ENCODE data around the gene TOPAZ1. TPM values are rescaled to one million over a fixed set of nuclear protein-coding genes. Genes with fewer than 3 reads are reported as not detected.
"Not testable (repeated sequence)": the region's sequence is repeated elsewhere in the genome, so short reads cannot be mapped to it uniquely, and the experiment has no call there.

The TOPAZ1 gene
- total RNA-seq, 1 experiment from 2014 or later, result not detected

DNA sequence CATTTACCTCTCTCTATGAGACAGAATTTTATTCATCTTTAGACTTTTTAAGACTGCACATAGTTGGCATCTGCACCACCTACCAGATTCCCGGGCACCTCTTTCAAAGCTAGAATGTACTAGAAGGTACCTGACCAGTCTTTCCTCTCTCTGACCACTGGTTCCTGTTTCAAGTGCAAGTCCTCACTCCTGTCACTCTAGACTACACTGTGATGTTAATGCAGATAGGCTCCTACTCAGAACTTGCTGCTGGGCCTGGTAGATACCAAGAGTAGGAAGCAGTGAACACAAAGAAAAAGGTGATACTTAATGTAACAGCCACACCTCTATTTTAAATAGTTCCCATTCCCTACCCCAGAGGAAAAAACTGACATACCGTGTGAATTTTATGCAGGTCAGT lies 88.8 kb downstream of the TOPAZ1 start:
- DNase-seq (ENCODE audit: low read depth), result no peak

DNA sequence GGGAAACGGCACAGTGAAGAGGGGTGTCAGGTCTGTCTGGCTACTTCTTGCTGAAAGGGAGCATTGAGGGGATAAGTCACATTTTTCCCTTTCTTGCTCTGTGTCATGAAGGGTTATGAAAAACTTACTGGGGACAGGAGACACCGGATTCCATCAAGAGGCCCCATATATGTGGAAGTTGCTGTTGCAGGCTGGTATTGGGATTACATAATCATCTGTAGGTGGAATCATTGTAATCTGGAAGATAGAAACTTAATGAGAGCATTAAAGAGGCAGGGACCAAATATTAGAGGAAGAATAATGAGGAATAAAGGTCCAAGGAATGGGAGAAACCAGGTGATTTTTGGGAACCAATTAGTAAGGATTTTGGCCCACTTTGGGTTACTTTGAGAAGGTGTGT lies 92.6 kb downstream of the TOPAZ1 start:
- no peak for DNase-seq (ENCODE audit: low read depth)

DNA sequence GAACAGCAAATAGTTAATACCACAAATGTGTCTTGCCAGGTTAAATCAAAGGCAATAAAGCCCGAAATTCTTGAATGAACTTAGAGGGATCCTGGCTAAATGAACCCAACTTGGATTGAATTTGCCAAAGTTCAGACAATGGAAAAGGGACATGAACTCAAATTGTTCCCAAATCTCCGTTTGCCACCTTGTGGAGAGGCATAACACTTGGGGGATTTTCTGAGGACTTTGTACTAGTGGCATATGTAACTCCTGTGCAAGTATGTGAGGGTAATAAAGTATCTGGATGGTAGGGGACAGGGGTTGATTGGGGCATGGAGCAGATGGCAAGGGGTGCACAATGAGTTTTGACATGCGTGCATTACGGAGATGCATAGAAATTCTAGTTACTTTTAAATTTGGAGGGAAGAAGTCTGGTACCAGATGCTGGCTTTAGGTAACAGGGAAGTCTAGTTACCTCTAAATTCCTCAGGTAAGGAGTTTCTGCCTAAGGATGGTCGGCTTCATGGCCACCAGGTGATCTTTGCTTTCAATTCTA lies 95.6 kb downstream of the TOPAZ1 start:
- no peak for DNase-seq (ENCODE audit: low read depth)

DNA sequence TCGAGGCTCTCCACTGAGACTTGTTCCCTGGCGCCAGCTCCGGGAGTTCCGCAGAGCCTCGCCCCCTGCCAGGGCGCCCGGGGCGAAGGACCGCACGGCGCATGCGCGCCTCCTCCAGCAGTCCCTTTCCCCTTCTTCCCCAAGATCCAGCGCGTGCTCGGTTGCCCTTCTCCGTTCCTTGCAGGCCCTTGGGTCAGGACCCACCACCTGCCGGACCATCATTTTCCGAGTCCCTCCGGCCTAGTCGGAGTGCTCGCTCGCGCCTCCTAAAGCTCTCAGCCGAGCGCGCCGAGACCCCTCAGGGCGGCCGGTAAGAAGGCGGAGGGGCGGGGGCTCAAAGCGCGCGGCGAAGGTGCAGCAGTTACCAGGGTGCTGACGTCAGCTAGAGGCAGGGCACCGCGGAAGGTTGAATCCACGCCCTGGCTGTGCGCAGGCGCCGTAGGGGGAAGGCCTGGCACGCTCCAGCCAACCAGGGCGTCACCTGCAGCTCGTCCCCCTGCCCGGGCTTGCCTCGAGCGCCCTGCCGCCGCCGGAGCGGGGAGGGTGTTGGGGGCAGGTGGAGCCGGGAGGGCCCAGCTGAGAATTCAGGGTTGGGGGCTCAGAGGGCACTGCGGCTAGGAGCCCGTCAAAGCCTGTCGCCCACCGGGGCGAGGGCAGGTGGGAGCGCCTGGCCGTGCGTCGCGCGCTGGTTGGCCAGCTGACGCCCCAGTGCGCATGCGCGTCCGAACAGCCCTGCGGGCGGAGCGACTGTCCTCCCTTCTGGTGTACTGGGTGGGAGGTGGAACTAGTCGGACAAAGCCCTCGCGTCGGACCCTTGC lies 96.5 kb downstream of the TOPAZ1 start, which contains the start of gene TCAIM:
Gene TCAIM (plus strand): TSS at position 757 of the 818 bp plus-strand sequence. CDS start 16,017 bp downstream, outside the sequence.
- DNase-seq (ENCODE audit: low read depth), result peak; percentile 98

DNA sequence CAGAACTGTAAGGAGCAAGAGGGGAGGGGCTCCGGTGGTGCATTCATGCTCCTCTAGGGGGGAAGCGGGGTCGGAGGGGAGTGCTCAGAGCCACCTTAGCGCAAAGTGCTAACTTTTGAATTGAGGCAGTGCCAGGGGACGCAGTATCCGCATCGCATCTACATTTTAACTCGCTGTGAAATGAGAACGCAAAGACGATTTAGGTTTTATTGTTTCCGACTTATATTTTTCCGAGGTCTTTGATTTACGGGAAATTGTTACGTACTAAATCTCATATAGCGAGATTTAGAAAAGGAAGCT lies 97.1 kb downstream of the TOPAZ1 start:
- no peak for DNase-seq (ENCODE audit: low read depth)

DNA sequence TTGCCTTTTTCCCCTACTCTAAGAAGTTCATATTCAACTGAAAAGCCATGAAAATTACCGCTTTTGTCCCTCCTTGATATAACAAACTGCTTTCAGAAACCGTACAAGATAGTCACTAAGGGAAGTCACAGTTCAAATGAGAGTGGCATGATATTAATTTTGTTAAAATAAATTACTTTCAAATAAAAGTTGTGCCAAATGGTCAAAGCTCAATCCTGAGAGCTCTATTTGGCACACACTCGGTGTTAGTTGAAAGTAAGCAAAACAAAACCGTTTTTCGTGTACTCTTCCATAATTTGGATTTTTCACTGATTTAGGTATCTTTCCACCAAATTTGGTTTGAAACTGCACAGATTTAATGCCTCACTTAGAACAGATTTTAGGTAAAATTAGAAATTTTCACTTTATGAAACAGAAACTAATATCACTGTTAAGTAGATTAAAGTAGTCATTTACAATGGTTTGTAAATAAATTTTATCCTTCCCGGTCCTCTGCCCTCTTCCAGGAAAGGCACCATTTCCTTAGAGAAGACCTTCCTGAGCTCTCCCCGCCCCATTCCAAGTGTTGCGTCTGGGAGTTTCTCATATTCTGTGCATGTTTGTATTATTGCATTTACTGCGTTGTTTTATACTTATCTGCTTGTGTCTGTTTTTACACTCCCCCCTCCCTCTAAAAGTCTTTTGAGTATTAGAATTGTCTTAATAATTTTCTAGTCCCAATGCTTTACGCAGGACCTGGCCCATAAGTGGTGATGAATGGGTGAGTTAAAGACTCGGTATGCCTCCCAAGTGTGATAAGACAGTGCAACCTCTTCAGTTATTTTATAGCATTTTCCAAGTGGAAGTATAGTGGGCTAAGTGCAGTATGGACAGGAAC lies 97.7 kb downstream of the TOPAZ1 start:
- no peak for DNase-seq (ENCODE audit: low read depth)

DNA sequence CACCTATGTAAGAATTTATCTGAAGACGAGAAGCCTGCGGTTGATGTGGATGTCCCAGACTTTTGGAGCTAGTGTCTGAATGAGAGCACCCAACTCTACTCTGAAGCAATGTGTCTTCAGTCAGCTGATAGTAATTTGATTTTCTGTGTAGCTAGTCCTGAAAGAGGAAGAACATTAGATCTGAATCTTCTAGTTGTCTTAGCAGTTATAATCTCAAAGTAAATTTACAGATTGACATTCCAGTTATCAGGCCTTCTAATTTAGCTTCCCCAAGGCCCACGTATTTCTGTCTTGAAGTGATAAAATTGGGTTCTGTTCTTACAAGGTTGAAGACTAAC lies 98.3 kb downstream of the TOPAZ1 start:
- no peak for DNase-seq (ENCODE audit: low read depth)

DNA sequence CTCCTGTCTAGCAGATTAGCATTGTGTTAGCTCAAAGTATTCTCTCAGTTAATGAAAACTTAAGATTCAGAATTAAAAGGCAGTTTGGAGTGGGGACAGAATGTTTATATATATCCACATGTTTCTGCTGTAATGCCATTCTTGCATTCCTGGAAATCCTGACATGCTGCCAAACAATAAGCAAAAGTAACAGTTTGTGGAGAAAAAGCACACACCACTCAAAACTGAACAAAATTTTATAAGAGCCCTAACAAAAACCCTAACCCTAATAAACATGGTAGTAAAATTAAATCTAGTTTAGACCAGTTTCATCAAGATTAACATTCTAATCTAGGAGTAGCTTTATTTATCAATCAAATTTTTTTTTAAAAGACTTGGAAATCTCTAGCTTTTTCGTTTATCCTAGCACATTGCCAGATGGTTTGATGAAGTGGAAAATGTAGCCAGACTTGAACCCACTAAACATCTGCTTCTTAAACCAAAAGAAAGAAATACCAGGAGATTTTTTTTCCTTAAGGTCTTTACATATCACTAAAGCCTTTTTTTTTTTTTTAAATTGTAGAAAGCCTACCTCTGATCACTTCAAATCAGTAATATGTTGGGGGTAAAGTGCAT lies 100.6 kb downstream of the TOPAZ1 start:
- DNase-seq (ENCODE audit: low read depth), result no peak

DNA sequence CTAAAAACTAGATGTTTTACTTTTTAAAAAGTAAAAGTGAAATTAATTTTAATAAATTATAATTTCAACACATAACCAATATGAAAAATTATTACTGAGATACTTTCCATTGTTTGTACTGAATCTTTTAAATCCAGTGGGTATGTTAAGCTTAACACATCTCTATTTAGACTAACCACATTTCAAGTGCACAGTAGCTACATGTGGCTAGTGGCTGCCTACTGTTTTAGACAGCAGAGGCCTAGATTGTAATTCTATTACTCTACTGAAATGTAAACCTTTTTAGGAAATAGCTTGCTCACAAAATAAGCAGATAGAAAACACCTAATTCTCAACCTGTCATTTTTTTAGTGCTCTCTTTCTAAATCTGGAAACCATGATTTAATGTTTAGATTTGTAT lies 101.7 kb downstream of the TOPAZ1 start:
- DNase-seq (ENCODE audit: low read depth), result no peak

DNA sequence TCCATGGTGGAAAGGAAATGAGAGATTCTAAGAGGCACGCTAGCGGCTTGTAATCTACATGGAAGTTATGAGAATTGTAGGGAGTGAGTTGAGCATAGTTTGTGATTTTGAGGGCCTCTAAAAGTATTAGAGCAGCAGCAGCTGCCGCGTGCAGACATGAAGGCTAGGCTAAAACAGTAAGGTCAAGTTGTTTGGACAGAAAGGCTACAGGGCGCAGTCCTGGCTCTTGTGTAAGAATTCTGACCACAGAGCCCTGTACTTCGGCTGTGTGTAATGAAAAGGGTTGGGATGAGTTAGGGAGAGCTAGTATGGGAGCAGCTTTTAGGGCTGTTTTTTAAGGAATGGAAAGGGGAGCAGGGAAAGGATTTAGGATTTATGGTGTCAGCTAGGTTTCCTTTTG lies 104.9 kb downstream of the TOPAZ1 start:
- DNase-seq (ENCODE audit: low read depth), result not testable (repeated sequence)

DNA sequence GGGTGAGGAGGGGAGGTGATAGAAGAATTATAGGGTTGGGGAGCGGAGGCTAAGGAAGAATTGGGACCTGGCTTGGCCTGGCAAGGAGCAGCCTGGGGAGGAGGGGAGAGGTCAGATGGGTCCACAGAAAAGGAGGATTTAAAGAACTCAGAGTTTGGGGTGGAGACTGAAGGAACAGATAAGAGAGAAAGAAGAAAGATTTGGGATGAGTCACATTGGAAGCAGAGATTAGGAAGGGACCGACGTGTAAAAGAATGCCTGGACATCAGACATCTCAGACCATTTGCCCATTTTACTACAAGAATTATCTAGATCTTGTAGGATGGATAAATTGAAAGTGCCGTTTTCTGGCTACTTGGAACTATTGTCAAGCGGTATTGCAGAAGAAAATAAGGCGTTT lies 107.3 kb downstream of the TOPAZ1 start:
- no peak for DNase-seq (ENCODE audit: low read depth)

DNA sequence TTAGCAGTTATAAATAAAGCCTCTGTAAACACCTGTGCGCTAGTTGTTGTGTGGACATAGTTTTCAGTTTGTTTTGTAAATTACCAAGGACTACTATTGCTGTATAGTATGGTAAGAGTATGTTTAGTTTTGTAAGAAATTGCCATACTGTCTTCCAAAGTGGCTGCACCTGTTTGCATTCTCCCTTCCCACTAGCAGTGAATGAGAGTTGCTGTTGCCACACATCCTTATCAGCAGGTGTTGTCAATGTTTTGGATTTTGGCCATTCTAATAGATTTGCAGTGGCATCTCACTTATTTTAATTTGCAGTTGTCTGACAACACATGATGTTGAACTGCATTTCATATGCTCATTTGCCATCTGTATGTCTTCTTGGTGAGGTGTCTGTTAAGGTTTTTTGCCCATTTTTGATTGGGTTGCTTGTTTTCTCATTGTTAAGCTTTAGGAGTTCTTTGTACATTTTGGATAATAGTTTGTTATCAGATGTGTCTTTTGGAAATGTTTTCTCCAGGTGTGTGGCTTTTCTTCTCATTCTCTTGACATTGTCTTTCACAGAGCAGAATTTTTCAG lies 111.8 kb downstream of the TOPAZ1 start:
- DNase-seq (ENCODE audit: low read depth), result no peak

DNA sequence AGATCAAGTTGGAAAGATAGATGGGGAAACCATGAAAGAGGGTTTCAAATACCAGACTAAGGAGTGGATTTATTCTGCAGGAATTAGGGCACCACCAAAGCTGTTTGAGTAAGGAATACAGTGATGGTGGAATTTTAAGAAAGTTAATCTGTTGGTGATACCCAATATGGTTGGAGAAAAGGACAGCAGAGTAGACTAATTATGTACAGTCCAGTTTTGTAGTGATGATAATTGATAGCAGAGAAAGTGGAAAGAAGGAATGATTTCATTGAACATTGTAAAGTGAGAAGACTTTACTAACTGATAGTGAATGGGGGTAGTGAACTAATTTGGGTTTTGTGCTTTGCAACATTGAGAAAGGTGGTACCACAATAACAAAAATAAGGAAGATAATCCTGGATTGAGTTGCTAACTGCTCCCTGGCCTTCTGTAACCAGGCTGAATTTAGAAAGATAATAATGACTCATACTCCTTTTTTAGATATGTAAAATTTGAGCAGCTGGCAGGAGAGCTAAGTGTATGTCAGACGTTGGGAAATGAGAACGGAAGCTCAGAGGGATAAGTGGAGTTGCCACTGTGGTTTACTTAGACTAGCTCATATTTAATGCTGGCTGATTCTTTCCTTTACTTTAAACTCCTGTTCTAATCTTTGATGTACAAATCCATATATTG lies 113.8 kb downstream of the TOPAZ1 start:
- peak; percentile 62 for DNase-seq (ENCODE audit: low read depth)

DNA sequence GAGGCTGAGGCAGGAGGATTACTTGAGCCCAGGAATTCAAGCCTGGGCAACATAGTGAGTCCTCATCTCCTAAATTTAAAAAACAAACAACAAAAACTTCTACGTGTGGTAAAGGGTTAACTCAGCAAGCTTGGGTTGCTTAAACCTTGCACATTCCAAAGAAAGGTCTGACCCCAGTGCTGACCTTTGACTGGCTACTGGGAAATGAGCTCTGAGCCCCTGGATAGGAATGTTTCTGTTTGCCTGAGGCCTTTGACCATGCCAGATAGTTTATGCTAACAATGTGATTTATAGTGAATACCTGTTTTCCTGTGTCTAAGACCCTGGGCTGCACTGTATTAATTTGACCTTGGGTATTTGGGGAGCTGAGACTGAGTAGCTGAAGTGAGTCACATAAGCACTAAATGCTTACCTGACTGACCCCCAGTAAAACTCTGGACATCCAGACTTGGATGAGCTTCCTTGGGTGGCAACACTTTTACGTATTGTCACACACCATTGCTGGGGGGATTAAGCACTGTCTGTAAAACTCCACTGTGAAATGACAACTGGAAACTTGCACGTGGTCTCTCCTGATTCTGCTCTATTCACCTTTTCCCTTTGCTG lies 117.6 kb downstream of the TOPAZ1 start:
- DNase-seq (ENCODE audit: low read depth), result no peak

DNA sequence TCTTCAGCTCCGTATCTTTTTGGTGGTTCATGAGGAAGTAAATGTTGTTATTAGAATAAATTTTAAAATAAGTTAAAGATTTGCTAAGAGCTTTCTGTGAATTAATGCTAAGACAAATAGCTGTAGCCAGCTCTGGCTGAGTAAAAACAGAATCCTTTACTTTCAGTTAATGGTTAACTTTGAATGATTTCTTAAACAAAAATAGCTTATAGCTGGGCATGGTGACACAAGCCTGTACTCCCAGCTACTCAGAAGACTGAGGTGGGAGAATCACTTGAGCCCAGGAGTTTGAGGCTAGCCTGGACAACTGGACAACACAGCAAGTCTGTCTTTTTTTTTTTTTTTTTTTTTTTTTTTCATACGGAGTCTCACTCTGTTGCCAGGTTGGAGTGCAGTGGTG lies 121.9 kb downstream of the TOPAZ1 start:
- DNase-seq (ENCODE audit: low read depth), result no peak

DNA sequence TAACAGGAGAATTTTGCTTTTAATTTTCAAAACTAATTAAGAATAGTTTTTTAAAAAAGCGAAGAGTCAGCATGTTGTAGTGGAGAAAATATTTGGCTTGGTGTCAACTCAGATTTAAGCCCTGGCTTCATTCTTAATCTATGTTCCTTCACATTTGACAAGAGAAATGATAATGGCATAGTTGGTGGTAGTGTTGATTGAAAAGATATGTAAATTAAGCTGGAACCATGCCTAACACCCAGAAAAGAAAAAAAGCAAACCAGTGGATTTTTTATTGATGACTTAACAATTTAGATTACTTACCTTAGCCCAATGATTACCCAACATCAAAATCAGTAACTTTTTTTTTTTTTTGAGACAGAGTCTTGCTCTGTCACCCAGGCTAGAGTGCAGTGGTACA lies 124.3 kb downstream of the TOPAZ1 start:
- no peak for DNase-seq (ENCODE audit: low read depth)

DNA sequence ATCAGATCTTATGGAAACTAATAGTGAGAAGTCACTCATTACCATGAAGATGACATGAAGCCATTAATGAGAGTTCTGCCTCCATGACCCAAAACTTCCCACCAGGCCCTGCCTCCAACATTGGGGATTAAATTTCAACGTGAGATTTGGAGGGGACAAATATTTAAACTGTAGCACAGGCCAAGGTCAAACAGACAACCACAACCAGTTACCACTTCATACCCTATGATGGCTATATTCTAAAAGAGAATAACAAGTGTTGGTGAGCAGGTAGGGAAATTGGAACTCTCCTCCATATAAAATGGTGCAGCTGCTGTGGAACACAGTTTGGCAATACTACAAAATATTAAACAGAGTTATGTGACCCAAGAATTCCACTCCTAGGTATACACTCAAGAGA lies 133.8 kb downstream of the TOPAZ1 start:
- no peak for DNase-seq (ENCODE audit: low read depth)

Data from Daoy (cell line).